NB4 (cell line): ENCODE data around the gene SLC2A4.

Experiments
- CTCF ChIP-seq: IDR thresholded peaks from one replicate; pipeline ENCODE4 v1.5.1; 2012; ENCODE audit warnings: low read depth, low read length
- POLR2A ChIP-seq: IDR thresholded peaks from 2 replicates; pipeline ENCODE4 v1.6.1; 2011; ENCODE audit warnings: mild to moderate bottlenecking; ENCODE audit not compliant: insufficient read length; ENCODE audit errors: extremely low read depth

- no peak for TF ChIP-seq POLR2A
- no peak for TF ChIP-seq CTCF
These were observed 12.5 kb downstream of the SLC2A4 start for GRCh38 chr17:7293816-7294613.
